Measurements from ENCODE around the gene YTHDF2. TPM values are rescaled to one million over a fixed set of nuclear protein-coding genes. Genes with fewer than 3 reads are reported as not detected.

Gene YTHDF2
- total and polyA plus RNA-seq, 5 experiments from 2014 or later, result 75.4 to 128 (median 117) TPM

Other genes with a start within 250 kb of the YTHDF2 start
- gene RCC1, start 230.9 kb upstream of the YTHDF2 start, total RNA-seq, result 10 to 100 TPM; 24.6 to 24.9 TPM
- gene RCC1, start 230.9 kb upstream of the YTHDF2 start, polyA plus RNA-seq, result 10 to 100 TPM; 11.7 to 16.1 (median 12.2) TPM
- 10 to 100 TPM; 35.3 to 42.8 TPM for gene TRNAU1AP, start 183.9 kb upstream of the YTHDF2 start, total RNA-seq
- 10 to 100 TPM; 21.5 to 25.3 (median 22.6) TPM for gene TRNAU1AP, start 183.9 kb upstream of the YTHDF2 start, polyA plus RNA-seq
- not detected for gene RAB42, start 144.7 kb upstream of the YTHDF2 start, total RNA-seq
- not detected for gene RAB42, start 144.7 kb upstream of the YTHDF2 start, polyA plus RNA-seq
- 10 to 100 TPM; 25.1 to 28.1 TPM for gene TAF12, start 93.9 kb upstream of the YTHDF2 start, total RNA-seq
- gene TAF12, start 93.9 kb upstream of the YTHDF2 start, polyA plus RNA-seq, result 10 to 100 TPM; 42.4 to 50.1 (median 47.3) TPM
- gene RNU11, start 88.3 kb upstream of the YTHDF2 start, total RNA-seq, result not detected
- not detected for gene RNU11, start 88.3 kb upstream of the YTHDF2 start, polyA plus RNA-seq
- 10 to 100 TPM; 20.5 to 23.2 TPM for gene GMEB1, start 68.2 kb upstream of the YTHDF2 start, total RNA-seq
- gene GMEB1, start 68.2 kb upstream of the YTHDF2 start, polyA plus RNA-seq, result 10 to 100 TPM; 12.5 to 18.2 (median 17.1) TPM
- gene OPRD1, start 75.2 kb downstream of the YTHDF2 start, total RNA-seq, result not detected
- gene OPRD1, start 75.2 kb downstream of the YTHDF2 start, polyA plus RNA-seq, result under 1 TPM in 1 of 3 donors, not detected in 2; 0.02 TPM
- gene EPB41, start 177.6 kb downstream of the YTHDF2 start, total RNA-seq, result 100 to 1,000 TPM; 300 to 328 TPM
- gene EPB41, start 177.6 kb downstream of the YTHDF2 start, polyA plus RNA-seq, result 10 to 100 TPM; 84.1 to 99.9 (median 92.9) TPM